Fibroblast of the aortic adventitia (primary cell): ENCODE measurements around the gene SYCP2L. TPM values are rescaled to one million over a fixed set of nuclear protein-coding genes. Genes with fewer than 3 reads are reported as not detected.
"Not testable (repeated sequence)": the region's sequence is repeated elsewhere in the genome, so short reads cannot be mapped to it uniquely, and the experiment has no call there.

Source experiments
- DNase-seq: peaks from one replicate; pipeline ENCODE4 v3.0.0-alpha.2; 2010; ENCODE audit warnings: low read depth
- H3K4me3 ChIP-seq: 2 replicates; pipeline ENCODE4 v1.5.1; 2011; ENCODE audit warnings: low read depth, mild to moderate bottlenecking, control low read depth, low read length, moderate library complexity
- CTCF ChIP-seq: IDR thresholded peaks from 2 replicates; pipeline ENCODE4 v1.5.1; 2011; ENCODE audit warnings: mild to moderate bottlenecking, low read length, control low read depth, inconsistent platforms; ENCODE audit not compliant: insufficient read depth
- total RNA-seq: library from RNA; depleted of rRNA; stranded (reverse); fragments of >200 nt; gene quantifications from 2 replicates; pipeline ENCODE4 v1.2.3, GENCODE V29; 2012; ENCODE audit warnings: low replicate concordance

The SYCP2L gene
- total RNA-seq, 1 donor = under 0.01 TPM

GRCh38 chr6:11002176-11002575 is 115.3 kb downstream of the SYCP2L start:
- H3K4me3 ChIP-seq = no peak overlapping the region
- DNase-seq = no peak
- no peak for TF ChIP-seq CTCF

- not testable (repeated sequence) for DNase-seq, H3K4me3 ChIP-seq
Measured at GRCh38 chr6:11003297-11003696, 116.4 kb downstream of the SYCP2L start.

- H3K4me3 ChIP-seq = no peak overlapping the region
- no peak for DNase-seq
- no peak for TF ChIP-seq CTCF
Measured at GRCh38 chr6:11006061-11006460, 119.2 kb downstream of the SYCP2L start.

- TF ChIP-seq CTCF = no peak
- peak; percentile 47 for DNase-seq
- H3K4me3 ChIP-seq = no peak overlapping the region
Measured at GRCh38 chr6:11007715-11008608, 121.1 kb downstream of the SYCP2L start.

- no peak for TF ChIP-seq CTCF
- peak; percentile 78 for DNase-seq
- no peak overlapping the region for H3K4me3 ChIP-seq
Measured at GRCh38 chr6:11008821-11009220, 122.0 kb downstream of the SYCP2L start.

GRCh38 chr6:11009353-11009752 is 122.5 kb downstream of the SYCP2L start:
- no peak overlapping the region for H3K4me3 ChIP-seq
- DNase-seq = peak; percentile 43
- TF ChIP-seq CTCF = no peak

- DNase-seq = peak; percentile 65
- no peak overlapping the region for H3K4me3 ChIP-seq
- TF ChIP-seq CTCF = no peak
Measured at GRCh38 chr6:11011787-11012234, 125.0 kb downstream of the SYCP2L start.
